T-helper 22 cell (primary cell): ENCODE measurements around the gene PFDN6.
"Not testable (repeated sequence)": the region's sequence is repeated elsewhere in the genome, so short reads cannot be mapped to it uniquely, and the experiment has no call there.

Source experiments
- DNase-seq: peaks from one replicate; pipeline ENCODE4 v3.0.0-alpha.2; 2020; ENCODE audit warnings: low read depth

The PFDN6 gene

GRCh38 chr6:33273924-33274902, 15.2 kb upstream of the PFDN6 start:
- DNase-seq, result no peak

DNA sequence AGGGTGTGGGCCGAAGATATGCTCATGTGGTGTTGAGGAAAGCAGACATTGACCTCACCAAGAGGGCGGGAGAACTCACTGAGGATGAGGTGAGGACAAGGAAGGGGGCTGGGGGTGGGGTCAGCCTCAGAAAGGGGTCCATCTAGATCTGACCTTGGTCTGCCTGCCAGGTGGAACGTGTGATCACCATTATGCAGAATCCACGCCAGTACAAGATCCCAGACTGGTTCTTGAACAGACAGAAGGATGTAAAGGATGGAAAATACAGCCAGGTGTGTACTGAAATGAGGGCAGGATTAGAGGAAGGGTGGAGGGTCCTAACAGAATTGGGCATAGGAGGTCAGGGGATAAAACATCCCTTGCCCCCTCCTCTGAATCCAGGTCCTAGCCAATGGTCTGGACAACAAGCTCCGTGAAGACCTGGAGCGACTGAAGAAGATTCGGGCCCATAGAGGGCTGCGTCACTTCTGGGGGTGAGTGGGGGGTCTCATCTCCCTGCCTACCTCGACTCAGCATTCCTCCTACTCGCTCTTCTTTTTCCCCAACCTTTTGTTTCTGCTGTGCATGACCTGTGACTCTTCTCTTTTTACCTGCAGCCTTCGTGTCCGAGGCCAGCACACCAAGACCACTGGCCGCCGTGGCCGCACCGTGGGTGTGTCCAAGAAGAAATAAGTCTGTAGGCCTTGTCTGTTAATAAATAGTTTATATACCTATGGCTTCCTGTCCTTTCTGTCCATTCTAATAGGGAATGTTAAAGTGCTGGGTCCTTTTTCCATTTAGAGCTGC, 13.4 kb upstream of the PFDN6 start:
- DNase-seq, result not testable (repeated sequence)

DNA sequence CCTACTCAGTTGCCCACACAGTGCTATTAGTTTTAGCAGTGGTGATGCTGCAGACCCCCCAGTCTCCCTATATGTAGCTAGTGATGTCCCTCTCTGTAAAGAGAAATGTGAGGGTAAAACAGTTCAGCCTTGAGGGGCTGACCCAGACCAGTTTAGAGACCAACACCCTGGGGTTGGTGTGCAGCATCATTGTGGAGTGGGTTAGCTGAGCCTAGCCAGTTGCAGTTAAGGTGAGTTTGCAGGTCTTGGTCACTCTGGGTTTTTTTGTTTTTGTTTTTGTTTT, 12.9 kb upstream of the PFDN6 start:
- no peak for DNase-seq

- peak; percentile 60 for DNase-seq
Observed at GRCh38 chr6:33276864-33277662, 12.3 kb upstream of the PFDN6 start, which contains the start of gene B3GALT4. B3GALT4 (plus strand) TSS chr6:33277123; CDS start chr6:33277420, 297 bp downstream.

DNA sequence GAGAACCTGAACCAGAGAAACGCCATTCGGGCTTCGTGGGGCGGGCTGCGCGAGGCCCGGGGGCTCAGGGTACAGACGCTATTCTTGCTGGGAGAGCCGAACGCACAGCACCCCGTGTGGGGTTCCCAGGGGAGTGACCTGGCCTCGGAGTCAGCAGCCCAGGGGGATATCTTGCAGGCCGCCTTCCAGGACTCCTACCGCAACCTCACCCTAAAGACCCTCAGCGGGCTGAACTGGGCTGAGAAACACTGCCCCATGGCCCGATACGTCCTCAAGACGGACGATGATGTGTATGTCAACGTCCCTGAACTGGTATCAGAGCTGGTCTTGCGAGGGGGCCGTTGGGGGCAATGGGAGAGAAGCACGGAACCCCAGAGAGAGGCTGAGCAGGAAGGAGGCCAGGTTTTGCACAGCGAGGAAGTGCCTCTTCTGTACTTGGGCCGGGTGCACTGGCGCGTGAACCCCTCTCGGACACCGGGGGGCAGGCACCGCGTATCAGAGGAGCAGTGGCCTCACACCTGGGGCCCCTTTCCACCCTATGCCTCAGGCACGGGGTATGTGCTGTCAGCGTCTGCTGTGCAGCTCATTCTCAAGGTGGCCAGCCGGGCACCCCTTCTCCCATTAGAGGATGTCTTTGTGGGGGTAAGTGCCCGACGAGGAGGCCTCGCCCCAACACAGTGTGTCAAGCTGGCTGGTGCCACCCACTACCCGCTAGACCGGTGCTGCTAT, 11.6 kb upstream of the PFDN6 start:
- DNase-seq, result no peak

DNA sequence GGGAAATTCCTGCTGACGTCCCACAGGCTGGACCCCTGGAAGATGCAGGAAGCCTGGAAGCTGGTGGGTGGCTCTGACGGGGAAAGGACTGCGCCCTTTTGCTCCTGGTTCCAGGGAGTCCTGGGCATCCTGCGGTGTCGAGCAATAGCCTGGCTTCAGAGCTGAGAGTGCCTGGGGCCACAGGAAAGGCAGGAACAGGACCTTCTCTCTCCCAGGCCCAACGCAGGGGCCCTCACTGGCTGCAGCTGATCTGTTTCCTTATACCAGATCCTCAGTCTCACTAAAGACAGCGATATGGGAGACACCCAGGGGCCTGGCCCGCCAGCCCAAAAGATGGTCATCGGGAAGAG, 11.0 kb upstream of the PFDN6 start:
- DNase-seq, result no peak

- DNase-seq, result no peak
Observed at GRCh38 chr6:33278810-33279209, 10.6 kb upstream of the PFDN6 start.

GRCh38 chr6:33279257-33279695, 10.1 kb upstream of the PFDN6 start:
- DNase-seq, result no peak

- no peak for DNase-seq
Observed at GRCh38 chr6:33279971-33280511, 9.4 kb upstream of the PFDN6 start.

DNA sequence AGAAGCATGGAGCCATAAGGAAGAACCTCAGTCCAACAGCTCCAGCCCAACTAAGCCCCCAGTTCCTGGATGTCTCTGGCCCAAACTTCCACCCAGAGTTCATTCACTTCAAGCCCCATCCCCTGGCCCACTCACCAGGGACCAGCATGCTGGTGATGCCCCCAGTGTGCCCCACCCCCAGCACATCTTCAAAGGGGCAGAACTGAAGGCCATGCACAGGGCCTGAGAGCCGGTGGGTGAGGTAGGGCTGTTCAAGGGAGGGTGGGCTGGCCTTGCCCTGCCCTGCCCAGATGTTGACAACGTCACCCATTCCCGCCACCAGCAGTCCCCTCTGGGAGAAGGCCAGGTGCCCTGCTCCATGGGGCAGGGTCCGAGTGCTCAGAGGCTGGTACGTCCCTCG, 8.9 kb upstream of the PFDN6 start:
- no peak for DNase-seq

GRCh38 chr6:33285214-33285613, 4.2 kb upstream of the PFDN6 start:
- not testable (repeated sequence) for DNase-seq

- no peak for DNase-seq
Observed at GRCh38 chr6:33286946-33287914, 2.2 kb upstream of the PFDN6 start.

- no peak for DNase-seq
Observed at GRCh38 chr6:33288141-33288920, 1.1 kb upstream of the PFDN6 start.

DNA sequence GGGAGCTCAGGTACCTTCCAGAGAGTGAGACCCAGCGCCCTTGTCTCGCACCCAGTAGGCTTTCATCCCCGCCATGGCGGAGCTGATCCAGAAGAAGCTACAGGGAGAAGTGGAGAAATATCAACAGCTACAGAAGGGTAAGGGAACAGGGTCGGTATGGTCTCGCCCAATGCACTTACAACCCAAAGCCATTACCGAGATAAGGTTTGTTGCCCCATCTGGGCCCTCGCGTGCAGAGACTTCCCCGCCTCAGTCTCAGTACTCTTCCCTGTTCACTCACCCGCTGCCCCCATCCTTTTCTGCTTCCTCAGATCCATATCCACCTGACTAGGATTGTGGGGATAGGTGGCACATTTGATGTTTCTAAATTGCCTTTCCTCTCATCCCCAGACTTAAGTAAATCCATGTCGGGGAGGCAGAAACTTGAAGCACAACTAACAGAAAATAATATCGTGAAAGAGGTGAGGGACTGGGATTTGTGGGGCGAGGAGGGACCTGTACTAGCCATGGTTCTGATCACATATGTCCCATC, 449 bp downstream of the PFDN6 start:
- DNase-seq, result no peak

- no peak for DNase-seq
Observed at GRCh38 chr6:33290459-33290858, 1.1 kb downstream of the PFDN6 start.

- DNase-seq, result no peak
Observed at GRCh38 chr6:33292996-33293682, 3.7 kb downstream of the PFDN6 start.

GRCh38 chr6:33294086-33294823, 4.9 kb downstream of the PFDN6 start:
- DNase-seq, result no peak
